B cell (primary cell): ENCODE measurements around the gene KLF11. TPM values are rescaled to one million over a fixed set of nuclear protein-coding genes. Genes with fewer than 3 reads are reported as not detected.
"Not testable (repeated sequence)": the region's sequence is repeated elsewhere in the genome, so short reads cannot be mapped to it uniquely, and the experiment has no call there.

Experiments used
- ATAC-seq: fragments of 200-7000 bp; cut with Tn5 transposase; one replicate; pipeline ENCODE4 v1.10.0; 2021; ENCODE audit warnings: low read depth, mild to moderate bottlenecking, moderate number of reproducible peaks, moderate library complexity
- CTCF ChIA-PET: fragments of 350-600 bp; sonication (Branson Sonifier 250); formaldehyde crosslinking; loops from one replicate; lab custom pipeline; 2021; ENCODE audit warnings: antibody characterized with exemption, inconsistent platforms; lab: Charles Lee
- POLR2A ChIA-PET: fragments of 350-600 bp; sonication (Branson Sonifier 250); formaldehyde crosslinking; loops from one replicate; lab custom pipeline; 2021; ENCODE audit warnings: antibody characterized with exemption; lab: Charles Lee
- DNase-seq: peaks from one replicate; pipeline ENCODE4 v3.0.0; 2013
- H2AFZ ChIP-seq: 2 replicates; pipeline ENCODE4 v1.6.1; 2012; ENCODE audit warnings: mild to moderate bottlenecking, low read depth, low read length; ENCODE audit not compliant: insufficient read depth, poor library complexity, severe bottlenecking
- H3K27ac ChIP-seq, 2 donors: 1 replicate in 1 of 2; 2 replicates in 1 of 2; pipeline ENCODE4 v1.5.1; 2012 to 2013; ENCODE audit warnings: low read length in 2 of 2, mild to moderate bottlenecking in 2 of 2, moderate library complexity in 1 of 2
- H3K27me3 ChIP-seq, 4 experiments: fragments of 200-600 bp in 1 of 4; sonication (generic) in 1 of 4; replicated peaks in 1 of 4; 1 replicate in 2 of 4; 2 replicates in 2 of 4; pipeline versions ENCODE4 v1.6.1 to v1.7.0; 2013 to 2016; ENCODE audit warnings: low read length in 3 of 4, mild to moderate bottlenecking in 2 of 4, mixed read lengths in 1 of 4, moderate library complexity in 1 of 4; ENCODE audit not compliant: insufficient read depth in 4 of 4, control insufficient read depth in 3 of 4; ENCODE audit errors: control extremely low read depth in 1 of 4
- H3K36me3 ChIP-seq, 2 experiments: replicated peaks in 1 of 2; 1 replicate in 1 of 2; 2 replicates in 1 of 2; pipeline versions ENCODE4 v1.6.1 to v1.7.1; 2013; ENCODE audit warnings: low read length in 1 of 2; ENCODE audit not compliant: insufficient read depth in 2 of 2, control insufficient read depth in 1 of 2; ENCODE audit errors: control extremely low read depth in 1 of 2, extremely low read depth in 1 of 2
- H3K4me1 ChIP-seq, 2 donors: fragments of 200-600 bp in 1 of 2; sonication (generic) in 1 of 2; 1 replicate in 1 of 2; 2 replicates in 1 of 2; pipeline versions ENCODE4 v1.5.1 to v1.6.1; 2013 to 2017; ENCODE audit warnings: low read length in 2 of 2; ENCODE audit not compliant: control insufficient read depth in 2 of 2, insufficient read depth in 2 of 2
- H3K4me2 ChIP-seq: replicated peaks from 2 replicates; pipeline ENCODE3; 2012; ENCODE audit warnings: mild to moderate bottlenecking, low read depth, low read length; ENCODE audit not compliant: poor library complexity, severe bottlenecking
- H3K4me3 ChIP-seq, 5 experiments: fragments of 200-600 bp in 1 of 5; sonication (generic) in 1 of 5; 1 replicate in 3 of 5; 2 replicates in 2 of 5; pipeline versions ENCODE4 v1.5.1 to v1.7.0; 2011 to 2016; ENCODE audit warnings: low read length in 4 of 5, mild to moderate bottlenecking in 4 of 5, low read depth in 2 of 5, control low read depth in 1 of 5, moderate library complexity in 1 of 5; ENCODE audit not compliant: insufficient read depth in 1 of 5; ENCODE audit errors: control extremely low read depth in 1 of 5, extremely low read depth in 1 of 5
- H3K79me2 ChIP-seq: fragments of 200-600 bp; sonication (generic); one replicate; pipeline ENCODE4 v1.6.0; 2016; ENCODE audit warnings: low read length; ENCODE audit not compliant: control insufficient read depth, insufficient read depth
- H3K9ac ChIP-seq: fragments of 200-600 bp; sonication (generic); 2 replicates; pipeline ENCODE4 v1.6.1; 2017; ENCODE audit warnings: mild to moderate bottlenecking, low read length, moderate library complexity
- H3K9me3 ChIP-seq, 3 donors: one replicate each; pipeline versions ENCODE4 v1.6.1 to v1.7.1; 2013; ENCODE audit warnings: low read length in 2 of 3; ENCODE audit not compliant: control insufficient read depth in 2 of 3, insufficient read depth in 1 of 3; ENCODE audit errors: control extremely low read depth in 1 of 3
- H4K20me1 ChIP-seq: 2 replicates; pipeline ENCODE4 v1.6.0; 2012; ENCODE audit warnings: mild to moderate bottlenecking, low read length; ENCODE audit not compliant: insufficient read depth, control insufficient read depth, poor library complexity, severe bottlenecking
- H3K27ac Mint-ChIP-seq: one replicate; pipeline ENCODE4 v1.8.0; 2021; ENCODE audit warnings: mixed read lengths
- H3K27me3 Mint-ChIP-seq: one replicate; pipeline ENCODE4 v1.8.0; 2021; ENCODE audit warnings: mixed read lengths
- H3K4me1 Mint-ChIP-seq: one replicate; pipeline ENCODE4 v1.8.0; 2021; ENCODE audit warnings: mixed read lengths
- H3K4me3 Mint-ChIP-seq: one replicate; pipeline ENCODE4 v1.8.0; 2021; ENCODE audit warnings: mixed read lengths
- H3K9me3 Mint-ChIP-seq: one replicate; pipeline ENCODE4 v1.8.0; 2022; ENCODE audit warnings: mixed read lengths; ENCODE audit not compliant: insufficient read depth
- CTCF ChIP-seq: fragments of 200-600 bp; IDR thresholded peaks from one replicate; pipeline ENCODE4 v1.8.0; 2022; ENCODE audit warnings: antibody characterized with exemption, mild to moderate bottlenecking
- EZH2 ChIP-seq: IDR thresholded peaks from 2 replicates; pipeline ENCODE4 v1.6.1; 2012; ENCODE audit warnings: borderline replicate concordance, low read depth, mild to moderate bottlenecking, moderate library complexity, low read length; ENCODE audit not compliant: insufficient read depth, poor library complexity, severe bottlenecking
- WGBS: methylation state at CpG from one replicate; pipeline ENCODE4 v1.1.5; 2013; ENCODE audit warnings: missing lambda C conversion rate; ENCODE audit not compliant: insufficient coverage; 5-methylcytosine and 5-hydroxymethylcytosine counted together
- intact Hi-C: fragments of 100-400 bp; cut with micrococcal nuclease; formaldehyde crosslinking; loops from one replicate; pipeline ENCODE4 v1.10.0; 2022
- polyA plus RNA-seq: library from polyadenylated mRNA; depleted of rRNA; stranded (reverse); fragments of >200 nt; gene quantifications from 2 replicates; pipeline ENCODE4 v1.2.3, GENCODE V29; 2012
- total RNA-seq, 2 donors: library from RNA; stranded (reverse); fragments of 120-200 nt in 1 of 2; gene quantifications; 1 replicate in 1 of 2; 2 replicates in 1 of 2; pipeline versions ENCODE4 v1.2.3 to v1.2.4, GENCODE V29; 2013 to 2022

The KLF11 gene
- total and polyA plus RNA-seq, 2 donors (not counting 1 experiment from before 2014, with no cell fraction given) = 20.8 to 48.4 TPM

GRCh38 chr2:10012963-10013461 lies 30.3 kb upstream of the KLF11 start:
- H3K36me3 ChIP-seq = no peaks in the 10 kb centered on the region
- H4K20me1 ChIP-seq = no peaks in the 10 kb centered on the region
- TF ChIP-seq EZH2 = no peak
- no peak for TF ChIP-seq CTCF
- CTCF ChIA-PET = no interaction called here
- no peak overlapping the region for H3K9ac ChIP-seq
- H3K27ac Mint-ChIP-seq = no peak overlapping the region
- 93% methylated on average over 29 of the region's 29 CpGs for WGBS
- ATAC-seq (no peak), DNase-seq (no peak)
- no peaks in the 10 kb centered on the region for H3K27me3 ChIP-seq
- H3K27me3 Mint-ChIP-seq = peaks cover 5% of the 10 kb centered on the region
- intact Hi-C loops = no loop called here
- H3K9me3 ChIP-seq = peaks cover 0 to 20% (median 0%) of the 10 kb centered on the region in 3 donors
- H3K4me3 ChIP-seq = no peak overlapping the region
- no peak overlapping the region for H2AFZ ChIP-seq
- POLR2A ChIA-PET = no interaction called here
- H3K9me3 Mint-ChIP-seq = peaks cover 2% of the 10 kb centered on the region
- H3K4me2 ChIP-seq = no peak overlapping the region
- no peaks in the 10 kb centered on the region for H3K79me2 ChIP-seq
- H3K4me1 Mint-ChIP-seq = no peaks in the 10 kb centered on the region
- H3K4me1 ChIP-seq = no peaks in the 10 kb centered on the region
- H3K4me3 Mint-ChIP-seq = no peak overlapping the region
- no peak overlapping the region for H3K27ac ChIP-seq

GRCh38 chr2:10013651-10014417 lies 29.5 kb upstream of the KLF11 start:
- H3K4me2 ChIP-seq, H3K36me3 ChIP-seq, H4K20me1 ChIP-seq, H3K27me3 Mint-ChIP-seq, DNase-seq, H3K4me3 ChIP-seq, H3K79me2 ChIP-seq, H3K27me3 ChIP-seq, CTCF ChIA-PET, H3K4me1 ChIP-seq, H2AFZ ChIP-seq, H3K27ac ChIP-seq, intact Hi-C loops, POLR2A ChIA-PET, H3K9me3 Mint-ChIP-seq, H3K4me3 Mint-ChIP-seq, H3K9ac ChIP-seq, ATAC-seq, H3K4me1 Mint-ChIP-seq, H3K27ac Mint-ChIP-seq: not testable (repeated sequence)
- 98% methylated on average over 43 of the region's 43 CpGs for WGBS
- peaks cover 0 to 20% (median 0%) of the 10 kb centered on the region in 3 donors for H3K9me3 ChIP-seq
